OCI-LY7 (cell line): ENCODE results near the gene NKX6-2.

ENCODE experiments used
- EZH2phosphoT487 ChIP-seq: fragments of 200-600 bp; sonication (generic); IDR thresholded peaks from 2 replicates; pipeline ENCODE4 v1.6.1; 2018; ENCODE audit warnings: low read depth, borderline replicate concordance, mild to moderate bottlenecking, mixed run types, antibody characterized with exemption, low read length, moderate library complexity, mixed read lengths
- TF ChIP-seq, protein P1 (sequence below): fragments of 200-600 bp; sonication (generic); conservative IDR thresholded peaks from 2 replicates; pipeline ENCODE4 v1.5.1; 2014; ENCODE audit warnings: mild to moderate bottlenecking, antibody characterized with exemption, low read length, moderate library complexity, mixed read lengths

DNA sequence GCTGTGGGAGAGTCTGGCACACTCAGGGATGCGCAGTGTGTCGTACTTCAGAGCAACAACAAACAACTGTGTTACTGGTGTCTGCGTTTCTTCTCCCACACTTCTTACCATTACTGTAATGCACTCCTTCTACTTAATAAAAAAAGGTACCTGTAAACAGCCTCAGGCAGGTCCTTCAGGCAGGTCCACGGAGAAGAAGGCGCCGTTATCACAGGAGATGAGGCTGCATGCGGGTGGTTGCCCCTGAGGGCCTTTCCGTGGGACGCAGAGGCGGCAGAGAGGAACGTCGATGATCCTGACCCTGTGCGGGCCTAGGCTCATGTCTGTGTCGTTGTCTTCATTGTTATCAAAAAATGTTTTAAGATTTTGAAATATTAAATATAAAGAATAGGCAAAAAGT lies 29.4 kb downstream of the NKX6-2 start:
- no peak for TF ChIP-seq EZH2phosphoT487
- TF ChIP-seq, protein P1, sequence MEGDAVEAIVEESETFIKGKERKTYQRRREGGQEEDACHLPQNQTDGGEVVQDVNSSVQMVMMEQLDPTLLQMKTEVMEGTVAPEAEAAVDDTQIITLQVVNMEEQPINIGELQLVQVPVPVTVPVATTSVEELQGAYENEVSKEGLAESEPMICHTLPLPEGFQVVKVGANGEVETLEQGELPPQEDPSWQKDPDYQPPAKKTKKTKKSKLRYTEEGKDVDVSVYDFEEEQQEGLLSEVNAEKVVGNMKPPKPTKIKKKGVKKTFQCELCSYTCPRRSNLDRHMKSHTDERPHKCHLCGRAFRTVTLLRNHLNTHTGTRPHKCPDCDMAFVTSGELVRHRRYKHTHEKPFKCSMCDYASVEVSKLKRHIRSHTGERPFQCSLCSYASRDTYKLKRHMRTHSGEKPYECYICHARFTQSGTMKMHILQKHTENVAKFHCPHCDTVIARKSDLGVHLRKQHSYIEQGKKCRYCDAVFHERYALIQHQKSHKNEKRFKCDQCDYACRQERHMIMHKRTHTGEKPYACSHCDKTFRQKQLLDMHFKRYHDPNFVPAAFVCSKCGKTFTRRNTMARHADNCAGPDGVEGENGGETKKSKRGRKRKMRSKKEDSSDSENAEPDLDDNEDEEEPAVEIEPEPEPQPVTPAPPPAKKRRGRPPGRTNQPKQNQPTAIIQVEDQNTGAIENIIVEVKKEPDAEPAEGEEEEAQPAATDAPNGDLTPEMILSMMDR = no peak
